PFSK-1 (cell line): ENCODE measurements around the gene PFKFB3.

Source experiments
- POLR2AphosphoS5 ChIP-seq: IDR thresholded peaks from 2 replicates; pipeline ENCODE4 v1.6.1; 2012; ENCODE audit warnings: low read depth, mild to moderate bottlenecking, control low read depth, low read length, moderate library complexity
- REST ChIP-seq, 2 experiments: IDR thresholded peaks; 2 replicates each; pipeline versions ENCODE4 v1.6.1 to v1.8.0; 2011 to 2012; ENCODE audit warnings: low read depth in 2 of 2, low read length in 2 of 2, control low read depth in 1 of 2, inconsistent platforms in 1 of 2, mild to moderate bottlenecking in 1 of 2, moderate library complexity in 1 of 2; ENCODE audit not compliant: insufficient read depth in 1 of 2

GRCh38 chr10:6247041-6247712, 44.4 kb downstream of the PFKFB3 start:
- TF ChIP-seq POLR2AphosphoS5 (no peak), REST (IDR thresholded peaks at IDR 0.05; ENCODE audit: insufficient read depth in 1 of 2, low read depth in 2 of 2, low read length in 2 of 2) (no peak)
